Measurements from ENCODE around the gene ARFGAP2.

The ARFGAP2 gene

GRCh38 chr11:47171061-47171838 lies 5.4 kb downstream of the ARFGAP2 start:
- no peak for DNase-seq (ENCODE audit: low spot score)

GRCh38 chr11:47166368-47166767 lies 10.3 kb downstream of the ARFGAP2 start:
- DNase-seq (ENCODE audit: low spot score): no peak

DNA sequence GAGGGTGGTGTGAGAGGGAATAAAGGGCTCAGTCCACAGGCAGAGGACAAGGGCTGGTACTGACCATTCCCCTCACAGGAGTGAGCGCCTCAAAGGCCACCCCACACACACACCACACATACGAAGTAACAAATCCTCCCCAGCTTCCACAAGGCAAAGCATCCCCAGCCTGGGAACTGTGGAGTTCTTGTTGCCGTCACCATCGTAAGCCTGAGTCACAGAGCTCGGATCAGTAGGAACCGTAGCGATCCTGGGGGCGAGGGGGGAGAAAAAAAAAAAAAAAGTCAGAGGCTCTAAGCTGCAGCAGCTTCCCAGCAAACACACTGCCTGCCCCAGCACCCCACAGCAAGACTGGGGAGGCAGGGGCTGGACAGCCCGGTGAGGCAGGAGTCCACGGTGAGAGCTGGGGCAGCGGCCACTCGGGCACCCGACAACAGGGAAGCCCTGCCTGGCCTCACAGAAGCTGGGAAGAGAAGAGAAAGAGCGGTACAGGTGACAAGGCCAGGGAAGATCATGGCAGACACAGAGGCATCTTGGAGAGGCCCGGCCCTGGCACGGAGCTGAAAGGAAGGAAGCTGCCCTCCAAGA lies 11.3 kb downstream of the ARFGAP2 start:
- no peak for DNase-seq (ENCODE audit: low spot score)

DNA sequence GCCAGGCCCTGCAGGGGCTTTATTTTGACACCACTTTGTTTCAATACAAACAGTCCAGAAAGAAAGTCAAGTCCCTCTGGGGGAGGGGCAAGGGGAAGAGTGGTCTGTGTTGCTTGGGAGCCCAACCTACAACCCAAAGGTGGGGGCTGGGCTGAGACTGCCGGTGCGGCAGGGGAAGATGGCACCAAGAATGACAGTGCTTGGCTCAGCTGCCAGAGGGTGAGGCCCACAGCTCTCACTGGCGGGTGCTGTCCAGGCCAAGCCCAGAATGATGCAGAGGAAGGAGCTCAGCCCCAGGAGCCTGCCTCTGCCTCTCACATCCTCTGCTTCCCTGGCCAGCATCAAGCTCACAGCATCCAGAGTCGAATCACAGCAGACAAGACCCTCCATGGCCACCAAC lies 12.4 kb downstream of the ARFGAP2 start:
- DNase-seq (ENCODE audit: low spot score): no peak

DNA sequence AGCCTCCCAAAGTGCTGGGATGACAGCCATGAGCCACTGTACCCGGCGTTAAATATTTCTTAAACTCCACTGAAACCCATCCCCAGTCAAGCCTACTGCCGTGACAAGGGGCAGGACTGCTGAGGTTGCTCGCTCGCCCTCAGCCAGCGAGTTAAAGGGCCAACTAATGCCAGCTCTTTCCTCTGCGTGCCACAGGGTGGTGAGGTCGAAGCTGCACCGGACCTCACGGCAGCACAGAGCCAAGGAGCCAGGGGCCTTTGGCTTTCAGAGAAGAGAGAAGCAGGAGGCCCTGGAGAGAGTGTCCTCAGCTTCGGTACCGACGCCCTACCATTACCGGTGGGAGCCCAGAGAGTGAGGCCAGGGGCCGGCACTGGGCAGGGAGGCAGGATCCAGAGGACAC lies 12.8 kb downstream of the ARFGAP2 start:
- DNase-seq (ENCODE audit: low spot score): no peak

- DNase-seq (ENCODE audit: low spot score): no peak
Measured at GRCh38 chr11:47163193-47163592, 13.5 kb downstream of the ARFGAP2 start.

- DNase-seq (ENCODE audit: low spot score): no peak
Measured at GRCh38 chr11:47162426-47162825, 14.3 kb downstream of the ARFGAP2 start.

GRCh38 chr11:47161890-47162289 lies 14.8 kb downstream of the ARFGAP2 start:
- DNase-seq (ENCODE audit: low spot score): no peak

- peak; percentile 95 for DNase-seq (ENCODE audit: low spot score)
Measured at GRCh38 chr11:47161134-47161854, 15.4 kb downstream of the ARFGAP2 start.

DNA sequence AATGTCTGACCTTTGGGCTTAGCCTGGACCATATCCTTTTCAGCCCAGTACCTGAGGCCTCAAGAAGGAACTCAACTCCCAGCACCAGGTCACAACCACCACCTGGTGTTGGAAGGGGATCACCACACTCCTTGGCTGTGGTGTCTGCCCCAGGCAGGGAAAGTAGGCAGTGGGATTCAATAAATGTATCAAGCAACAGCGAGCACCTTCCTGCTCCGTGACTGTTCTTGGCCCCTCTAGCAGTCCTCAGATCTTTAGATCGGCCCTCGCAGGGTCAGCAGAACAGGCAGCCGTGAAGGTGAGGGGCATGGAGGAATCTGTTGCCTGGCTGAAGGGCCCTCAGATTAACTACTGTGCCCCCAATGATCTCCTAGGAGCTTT lies 15.9 kb downstream of the ARFGAP2 start:
- DNase-seq (ENCODE audit: low spot score): no peak

DNA sequence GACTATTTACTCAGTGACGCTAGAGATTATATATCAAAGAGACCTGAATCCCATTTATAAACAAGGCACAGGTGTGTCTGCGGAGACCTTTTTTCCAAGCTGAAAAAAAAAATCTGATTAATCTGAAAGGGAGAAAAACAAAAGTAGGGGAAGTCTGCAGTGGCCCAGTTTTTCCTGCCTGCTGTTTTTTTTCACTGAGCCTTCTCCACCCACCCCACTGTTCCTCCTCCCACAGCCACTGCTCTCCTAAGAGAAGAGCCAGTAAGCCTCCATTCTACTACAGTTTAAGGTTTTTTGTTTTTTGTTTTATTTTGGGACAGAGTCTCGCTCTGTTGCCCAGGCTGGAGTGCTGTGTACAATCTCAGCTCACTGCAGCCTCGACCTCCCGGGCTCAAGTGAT lies 18.4 kb downstream of the ARFGAP2 start:
- DNase-seq (ENCODE audit: low spot score): no peak

DNA sequence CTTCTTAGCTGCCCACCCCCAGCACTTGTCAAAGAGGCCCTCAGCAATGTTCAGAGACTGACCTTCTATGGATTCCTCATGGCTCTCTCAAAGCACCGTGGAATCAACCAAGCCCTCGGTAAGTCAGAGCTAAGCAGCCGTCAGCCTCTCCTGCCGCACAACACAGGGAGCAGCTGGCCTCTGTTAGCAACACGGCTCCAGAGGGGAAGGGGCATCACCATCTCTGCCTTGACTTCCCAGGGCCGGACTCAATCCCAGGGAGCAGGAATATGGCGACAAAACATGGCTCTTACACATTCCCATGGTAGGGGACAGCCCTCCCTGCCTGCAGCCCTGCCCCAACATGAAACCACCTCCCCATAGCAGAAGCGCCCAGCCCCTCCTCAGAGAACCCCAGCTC lies 18.9 kb downstream of the ARFGAP2 start:
- no peak for DNase-seq (ENCODE audit: low spot score)

DNA sequence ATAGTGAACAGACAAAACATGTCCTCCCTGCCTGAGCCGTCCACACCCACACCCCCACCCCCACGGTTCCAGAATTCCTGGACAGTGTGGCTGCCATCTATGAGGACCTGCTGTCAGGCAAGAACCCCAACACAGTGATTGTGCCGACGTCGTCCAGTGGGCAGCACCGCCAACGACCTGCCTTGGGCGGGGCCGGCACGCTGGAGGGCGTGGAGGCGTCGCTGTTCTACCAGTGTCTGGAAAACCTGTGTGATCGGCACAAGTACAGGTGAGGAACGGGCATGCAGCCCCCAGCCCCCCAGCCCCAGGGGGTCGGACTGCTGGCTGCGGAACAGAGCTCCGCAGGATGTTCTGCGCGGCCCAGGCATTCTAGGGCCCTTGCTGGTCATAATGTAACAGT lies 19.7 kb downstream of the ARFGAP2 start:
- DNase-seq (ENCODE audit: low spot score): no peak

DNA sequence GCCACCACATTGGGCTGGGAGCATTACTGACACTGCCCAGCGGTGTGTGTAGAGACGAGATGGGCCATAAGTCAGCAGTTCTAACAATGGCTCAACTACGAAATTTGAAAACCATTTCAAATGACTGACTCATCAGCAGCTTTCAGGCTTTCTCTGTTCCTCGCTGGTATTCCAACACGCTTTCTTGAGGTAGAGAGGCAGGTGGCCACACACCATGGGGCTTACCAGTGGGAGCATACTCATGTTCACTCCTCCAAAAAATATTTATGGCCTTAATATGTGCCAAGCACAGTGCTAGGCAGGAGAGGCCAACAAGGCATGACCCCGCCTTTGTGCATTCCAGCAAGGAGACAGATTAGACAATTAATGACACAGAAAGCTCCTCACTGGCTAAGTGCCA lies 20.3 kb downstream of the ARFGAP2 start:
- DNase-seq (ENCODE audit: low spot score): no peak

- DNase-seq (ENCODE audit: low spot score): no peak
Measured at GRCh38 chr11:47155879-47156278, 20.8 kb downstream of the ARFGAP2 start.

- no peak for DNase-seq (ENCODE audit: low spot score)
Measured at GRCh38 chr11:47154616-47155570, 21.8 kb downstream of the ARFGAP2 start.

DNA sequence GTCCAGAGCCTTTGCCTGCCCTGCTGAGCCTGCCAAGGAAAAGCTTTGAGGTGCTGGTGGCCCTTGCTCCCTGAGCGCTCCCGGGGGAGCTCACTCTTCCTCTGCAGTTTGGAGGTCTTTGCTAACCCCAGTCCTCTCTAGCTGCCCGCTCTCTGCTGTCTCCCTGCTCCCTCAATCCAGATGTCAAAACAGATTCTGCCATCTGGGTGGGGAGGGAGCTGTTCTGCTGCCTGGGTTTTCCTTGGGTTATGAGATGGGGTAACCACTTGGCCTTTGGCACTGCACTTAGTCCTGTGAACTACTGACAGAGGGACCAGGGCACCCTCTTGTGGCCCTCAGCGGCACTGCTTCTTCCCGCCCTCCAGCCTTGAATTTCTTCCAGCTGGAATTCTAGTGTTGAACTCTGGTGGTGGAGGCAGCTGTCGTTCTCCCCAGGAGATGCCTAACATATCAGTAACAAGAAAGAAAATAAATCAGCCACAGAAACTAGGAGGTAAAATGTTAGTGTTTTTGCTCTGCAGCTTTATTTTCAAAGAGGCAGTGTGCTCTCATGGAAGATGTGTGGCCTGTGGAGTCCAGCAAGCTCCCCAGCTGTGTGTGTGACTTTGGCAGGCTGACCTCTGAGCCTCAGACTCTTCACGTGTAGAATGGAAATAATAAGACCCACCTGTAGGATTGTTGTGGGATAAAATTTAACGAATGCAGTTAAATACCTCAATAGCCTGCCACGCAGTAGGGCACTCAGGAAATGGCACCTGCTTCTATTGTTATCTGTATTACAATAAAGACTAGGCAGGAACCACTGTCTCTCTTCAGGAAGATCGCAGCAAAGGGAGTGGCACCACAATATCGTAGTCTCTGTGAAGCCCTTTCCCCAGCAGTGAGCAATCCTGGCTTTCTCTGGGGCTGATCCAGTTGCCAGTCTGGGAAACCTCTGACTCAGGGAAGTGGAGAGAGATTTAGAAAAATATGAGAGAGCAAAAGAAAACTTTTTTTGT lies 23.4 kb downstream of the ARFGAP2 start:
- peak; percentile 91 for DNase-seq (ENCODE audit: low spot score)

DNA sequence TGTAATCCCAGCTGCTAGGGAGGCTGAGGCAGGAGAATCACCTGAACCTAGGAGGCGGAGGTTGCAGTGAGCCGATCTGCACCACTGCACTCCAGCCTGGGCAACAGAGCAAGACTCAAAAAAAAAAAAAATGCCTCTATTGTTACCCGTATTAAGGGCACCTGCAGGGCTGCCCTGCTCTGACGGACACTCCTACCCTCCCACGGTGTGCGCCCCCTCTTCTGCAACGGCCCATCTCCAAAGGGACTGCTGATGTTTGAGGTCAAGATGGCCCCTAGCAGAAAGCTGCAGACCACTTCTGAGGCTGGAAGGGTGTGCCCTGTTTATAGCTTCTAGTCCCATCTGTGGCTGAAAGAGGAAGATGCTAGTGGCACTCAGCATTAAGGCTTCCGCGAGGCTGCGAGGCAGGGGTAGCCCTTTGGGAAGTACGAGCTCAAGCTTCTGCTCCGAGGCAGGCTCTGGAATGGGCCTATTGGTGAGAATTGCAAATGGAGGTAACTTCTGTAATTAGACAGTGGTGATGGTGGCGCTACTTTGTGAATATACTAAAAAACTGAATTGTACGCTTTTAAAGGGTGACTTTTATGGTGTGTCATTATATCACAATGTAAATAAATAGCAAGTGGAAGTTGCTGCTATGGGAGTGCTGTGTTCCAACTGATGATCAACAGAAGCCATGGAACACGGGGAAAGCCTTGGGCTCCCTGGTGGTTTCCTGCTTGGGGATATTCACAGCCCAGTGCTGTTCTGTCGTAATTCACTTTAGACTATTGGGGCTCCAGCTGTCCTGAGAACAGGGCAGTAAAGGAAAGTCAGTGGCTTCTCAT lies 24.3 kb downstream of the ARFGAP2 start:
- DNase-seq (ENCODE audit: low spot score): no peak

GRCh38 chr11:47149782-47150181 lies 26.9 kb downstream of the ARFGAP2 start:
- no peak for DNase-seq (ENCODE audit: low spot score)
